ENCODE results near the gene PRKN.

DNA sequence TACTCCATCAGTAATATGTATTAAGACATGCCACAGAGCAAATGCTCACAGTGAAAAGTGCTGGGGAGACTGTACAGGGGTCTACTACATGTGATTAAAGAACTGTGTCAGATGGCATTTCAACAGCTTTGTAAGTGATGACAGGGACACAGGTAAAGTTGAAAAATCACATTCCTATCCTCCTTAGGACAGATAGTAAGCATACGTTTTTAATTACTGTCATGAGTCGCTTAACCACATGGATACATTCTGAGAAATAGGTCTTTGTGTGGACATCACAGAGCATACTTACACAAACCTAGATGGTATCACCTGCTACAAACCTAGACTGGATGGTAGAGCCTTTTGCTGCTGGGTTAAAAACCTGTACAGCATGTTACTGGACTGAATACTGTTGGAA is 807.9 kb downstream of the PRKN start:
- TF ChIP-seq, protein P1, sequence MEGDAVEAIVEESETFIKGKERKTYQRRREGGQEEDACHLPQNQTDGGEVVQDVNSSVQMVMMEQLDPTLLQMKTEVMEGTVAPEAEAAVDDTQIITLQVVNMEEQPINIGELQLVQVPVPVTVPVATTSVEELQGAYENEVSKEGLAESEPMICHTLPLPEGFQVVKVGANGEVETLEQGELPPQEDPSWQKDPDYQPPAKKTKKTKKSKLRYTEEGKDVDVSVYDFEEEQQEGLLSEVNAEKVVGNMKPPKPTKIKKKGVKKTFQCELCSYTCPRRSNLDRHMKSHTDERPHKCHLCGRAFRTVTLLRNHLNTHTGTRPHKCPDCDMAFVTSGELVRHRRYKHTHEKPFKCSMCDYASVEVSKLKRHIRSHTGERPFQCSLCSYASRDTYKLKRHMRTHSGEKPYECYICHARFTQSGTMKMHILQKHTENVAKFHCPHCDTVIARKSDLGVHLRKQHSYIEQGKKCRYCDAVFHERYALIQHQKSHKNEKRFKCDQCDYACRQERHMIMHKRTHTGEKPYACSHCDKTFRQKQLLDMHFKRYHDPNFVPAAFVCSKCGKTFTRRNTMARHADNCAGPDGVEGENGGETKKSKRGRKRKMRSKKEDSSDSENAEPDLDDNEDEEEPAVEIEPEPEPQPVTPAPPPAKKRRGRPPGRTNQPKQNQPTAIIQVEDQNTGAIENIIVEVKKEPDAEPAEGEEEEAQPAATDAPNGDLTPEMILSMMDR (IDR thresholded peaks at IDR 0.05; ENCODE audit: low read depth, low read length): no peak
- no peak for TF ChIP-seq EZH2phosphoT487 (IDR thresholded peaks at IDR 0.05; ENCODE audit: low read depth)

Measured in OCI-LY3 (cell line).